ENCODE measurements around the gene MTHFD1L.
"Not testable (repeated sequence)": the region's sequence is repeated elsewhere in the genome, so short reads cannot be mapped to it uniquely, and the experiment has no call there.

MTHFD1L gene

GRCh38 chr6:151045511-151046222 is 180.2 kb downstream of the MTHFD1L start:
- DNase-seq, result not testable (repeated sequence)

DNA sequence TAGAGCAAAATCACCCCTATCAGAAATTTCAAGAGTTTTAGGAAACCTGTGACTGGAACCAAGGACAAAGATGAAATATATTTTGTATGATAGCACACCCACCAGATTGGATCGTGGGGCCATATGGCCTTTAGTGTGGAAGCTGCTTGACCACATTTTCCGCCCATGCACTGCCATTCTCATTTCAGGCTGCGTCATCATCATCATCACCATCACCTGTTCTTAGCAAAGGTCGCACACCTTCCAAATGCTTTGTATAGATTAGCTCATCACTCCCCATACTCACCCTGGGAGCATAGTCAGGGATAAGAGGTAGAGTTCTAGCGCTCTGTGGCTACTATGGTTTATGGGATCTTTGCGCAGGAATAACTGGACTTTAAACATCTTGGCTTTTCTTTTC is 185.7 kb downstream of the MTHFD1L start:
- no peak for DNase-seq

DNA sequence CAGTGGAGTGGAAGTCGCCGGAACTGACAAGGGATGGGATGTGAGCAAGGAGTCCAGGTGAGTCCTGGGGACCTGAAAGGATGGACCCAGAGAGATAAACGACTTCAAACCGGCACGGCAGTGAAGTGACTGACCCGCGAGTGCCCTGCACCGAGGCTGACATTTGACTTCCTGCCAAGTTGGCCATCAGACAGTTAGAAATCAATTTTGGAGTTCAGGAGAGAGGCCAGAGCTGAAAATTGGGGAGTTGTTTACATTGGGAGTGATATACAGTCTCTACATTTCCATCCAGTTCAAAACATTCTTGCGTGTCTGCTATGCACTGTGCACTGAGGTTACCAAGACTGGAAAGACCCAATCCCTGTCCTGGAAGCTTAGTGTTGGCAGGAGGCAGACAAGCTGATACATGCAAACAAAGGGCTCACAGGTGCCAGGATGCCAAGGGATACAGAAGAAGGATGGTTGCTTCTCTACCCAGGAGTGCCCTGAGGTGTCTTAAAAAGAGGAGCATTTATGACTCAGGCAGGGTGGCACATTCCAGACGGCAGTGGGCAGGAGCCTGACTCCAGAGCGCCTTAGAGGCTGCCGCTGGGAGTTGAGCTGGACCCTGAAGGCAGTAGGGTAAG is 186.6 kb downstream of the MTHFD1L start:
- DNase-seq, result no peak

- DNase-seq, result no peak
These were observed 188.8 kb downstream of the MTHFD1L start for GRCh38 chr6:151054306-151054705.

DNA sequence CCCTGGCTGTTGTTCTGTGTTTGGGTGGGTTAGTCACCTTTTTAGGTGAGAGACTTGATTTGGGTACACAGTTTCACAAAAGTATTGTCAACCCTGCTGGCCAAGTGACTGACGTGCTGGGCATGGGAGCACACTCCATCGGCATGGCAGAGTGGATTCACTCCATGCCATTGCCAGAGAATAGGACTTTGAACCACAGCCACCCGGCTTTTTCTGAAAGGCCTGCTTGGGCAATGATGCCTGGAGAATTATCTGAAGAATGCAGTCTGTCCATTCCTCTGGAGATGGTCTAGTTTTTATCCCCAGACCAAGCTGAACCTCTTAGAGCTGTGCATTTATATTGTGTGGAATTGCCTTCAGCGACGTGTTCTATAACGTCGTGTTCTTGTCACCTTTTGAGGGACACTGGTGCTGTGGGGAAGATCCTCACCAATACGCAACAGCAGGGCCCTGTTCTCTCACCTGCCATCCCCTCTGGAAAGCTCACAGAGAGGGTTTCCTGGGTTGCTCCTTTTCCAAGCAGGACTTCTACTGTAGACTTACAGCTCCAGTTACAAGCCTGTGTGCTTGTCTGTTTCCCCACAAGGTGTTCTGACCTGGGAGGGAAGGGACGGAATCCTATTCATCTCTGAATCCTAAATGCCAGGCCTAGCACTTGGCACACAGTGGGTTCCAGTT is 190.9 kb downstream of the MTHFD1L start:
- no peak for DNase-seq

DNA sequence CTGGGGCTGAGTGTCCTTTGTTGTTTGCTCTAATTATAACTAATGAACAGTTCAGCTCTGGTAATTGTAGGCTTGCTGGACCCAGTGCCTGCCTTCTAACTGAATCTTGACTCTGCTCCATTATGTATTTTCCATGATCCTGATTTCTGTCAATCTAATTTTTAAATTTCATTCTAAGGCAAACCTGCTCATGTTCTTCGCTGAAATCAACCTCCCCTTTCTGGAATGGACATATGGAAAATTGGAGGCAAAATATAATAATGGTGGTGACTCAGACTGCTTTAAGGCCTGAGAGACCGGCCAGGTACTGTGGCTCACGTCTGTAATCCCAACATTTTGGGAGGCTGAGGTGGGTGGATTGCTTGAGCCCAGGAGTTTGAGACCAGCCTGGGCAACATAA is 191.6 kb downstream of the MTHFD1L start:
- DNase-seq, result no peak

DNA sequence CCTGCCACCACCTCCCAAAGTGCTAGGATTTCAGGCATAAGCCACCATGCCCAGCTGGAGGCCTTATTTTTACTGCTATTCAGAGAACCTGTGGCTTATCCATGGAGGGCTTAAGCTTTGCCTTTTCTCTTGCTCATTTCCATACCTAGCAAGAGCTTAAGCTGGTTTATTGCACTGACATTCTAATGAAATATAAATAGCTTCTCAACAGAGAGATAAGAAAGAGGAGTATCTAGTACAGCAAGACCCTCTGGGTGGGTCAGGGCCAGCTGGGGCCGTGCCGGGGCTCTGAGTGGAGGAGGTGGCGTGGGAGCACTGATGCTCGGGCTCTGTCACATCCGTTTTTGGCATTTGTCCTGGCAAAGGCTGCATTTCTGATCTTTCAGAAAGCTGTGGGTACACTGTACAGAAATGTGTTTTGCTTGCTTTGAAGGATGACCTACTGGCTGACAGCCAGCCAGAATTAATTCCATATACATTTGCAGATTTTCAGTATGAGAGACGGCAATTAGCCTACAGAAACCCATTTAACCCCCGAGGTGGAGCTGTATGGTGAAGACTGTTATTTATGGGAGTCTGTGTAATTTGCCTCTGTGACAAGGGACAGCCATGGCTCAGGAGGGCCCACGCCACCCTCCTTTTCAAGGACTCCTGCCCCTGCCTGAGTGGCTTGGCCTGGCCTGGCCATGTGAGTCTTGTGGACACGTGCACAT is 192.7 kb downstream of the MTHFD1L start:
- no peak for DNase-seq

DNA sequence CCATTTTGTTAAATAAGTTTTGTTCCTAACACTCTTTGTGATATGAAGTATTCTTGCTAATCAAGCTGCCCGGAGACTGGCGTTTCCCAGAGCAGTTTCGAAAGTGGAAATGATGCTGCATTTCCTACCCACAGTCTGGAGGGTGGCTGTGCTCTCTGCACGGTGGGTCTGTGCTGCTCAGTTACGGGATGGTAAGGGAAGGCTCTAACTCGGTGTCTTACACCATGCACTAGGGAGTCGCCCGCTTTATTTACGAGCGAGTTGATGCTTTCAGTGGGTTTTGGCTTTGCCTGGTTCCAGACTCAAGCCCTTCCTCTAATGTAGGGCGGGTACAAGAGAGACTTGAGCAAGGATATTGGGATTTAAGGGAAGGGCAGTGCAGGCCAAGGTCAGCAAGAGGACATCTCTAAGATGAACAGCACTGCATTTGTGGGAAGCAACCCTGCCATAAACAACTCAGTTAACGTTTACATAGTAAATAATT is 194.2 kb downstream of the MTHFD1L start:
- no peak for DNase-seq

- no peak for DNase-seq
These were observed 194.7 kb downstream of the MTHFD1L start for GRCh38 chr6:151060096-151060765.

GRCh38 chr6:151060766-151061531 is 195.4 kb downstream of the MTHFD1L start:
- DNase-seq, result no peak

DNA sequence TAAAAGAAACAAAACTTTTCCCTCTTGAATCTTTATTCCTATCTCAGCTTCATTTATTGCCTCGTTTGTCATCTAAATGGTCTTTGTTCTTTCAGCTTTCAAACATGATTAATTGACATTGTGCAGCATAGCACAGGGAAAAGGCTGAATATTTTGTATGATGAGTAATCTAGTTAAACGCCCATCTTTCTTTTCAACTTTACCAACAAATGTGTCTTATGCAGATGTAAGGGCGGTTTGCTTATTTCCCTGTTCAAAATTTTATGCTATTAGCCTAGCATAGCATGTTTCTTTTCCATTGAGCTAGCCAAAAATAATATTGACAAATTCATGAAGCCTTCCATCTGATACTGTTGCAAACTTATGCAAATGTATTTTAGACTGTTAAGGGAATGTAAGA is 197.8 kb downstream of the MTHFD1L start:
- DNase-seq, result no peak

DNA sequence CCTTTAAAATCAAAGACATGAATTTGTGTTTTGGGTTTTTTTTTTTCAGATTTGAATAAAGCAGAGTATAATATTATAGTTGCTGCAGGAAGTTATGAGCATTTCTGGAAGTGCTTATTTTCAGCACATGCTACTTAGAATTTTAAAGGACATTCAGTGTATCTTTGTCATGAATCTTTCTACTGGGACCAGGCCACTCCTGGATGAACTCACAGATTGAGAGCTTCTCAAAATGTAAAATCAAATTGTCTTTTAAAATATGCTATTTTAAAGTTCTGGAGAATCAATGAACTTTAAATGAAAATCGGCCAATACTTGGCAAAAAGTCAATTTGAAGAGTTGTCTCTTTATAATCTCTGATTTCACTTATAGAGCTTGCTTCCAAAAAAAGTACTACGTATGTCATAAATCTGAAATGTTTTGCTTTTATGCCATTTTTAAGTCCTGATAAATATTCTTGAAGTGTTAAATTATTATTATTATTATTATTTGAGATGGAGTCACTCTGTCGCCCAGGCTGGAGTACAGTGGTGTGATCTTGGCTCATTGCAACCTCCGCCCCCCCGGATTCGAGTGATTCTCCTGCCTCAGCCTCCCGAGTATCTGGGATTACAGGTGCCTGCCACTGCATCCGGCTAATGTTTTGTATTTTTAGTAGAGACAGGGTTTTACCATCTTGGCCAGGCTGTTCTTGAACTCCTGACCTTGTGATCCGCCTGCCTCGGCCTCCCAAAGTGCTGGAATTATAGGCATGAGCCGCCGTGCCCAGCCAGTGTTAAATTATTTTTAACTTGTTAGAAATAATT is 198.5 kb downstream of the MTHFD1L start:
- no peak for DNase-seq

DNA sequence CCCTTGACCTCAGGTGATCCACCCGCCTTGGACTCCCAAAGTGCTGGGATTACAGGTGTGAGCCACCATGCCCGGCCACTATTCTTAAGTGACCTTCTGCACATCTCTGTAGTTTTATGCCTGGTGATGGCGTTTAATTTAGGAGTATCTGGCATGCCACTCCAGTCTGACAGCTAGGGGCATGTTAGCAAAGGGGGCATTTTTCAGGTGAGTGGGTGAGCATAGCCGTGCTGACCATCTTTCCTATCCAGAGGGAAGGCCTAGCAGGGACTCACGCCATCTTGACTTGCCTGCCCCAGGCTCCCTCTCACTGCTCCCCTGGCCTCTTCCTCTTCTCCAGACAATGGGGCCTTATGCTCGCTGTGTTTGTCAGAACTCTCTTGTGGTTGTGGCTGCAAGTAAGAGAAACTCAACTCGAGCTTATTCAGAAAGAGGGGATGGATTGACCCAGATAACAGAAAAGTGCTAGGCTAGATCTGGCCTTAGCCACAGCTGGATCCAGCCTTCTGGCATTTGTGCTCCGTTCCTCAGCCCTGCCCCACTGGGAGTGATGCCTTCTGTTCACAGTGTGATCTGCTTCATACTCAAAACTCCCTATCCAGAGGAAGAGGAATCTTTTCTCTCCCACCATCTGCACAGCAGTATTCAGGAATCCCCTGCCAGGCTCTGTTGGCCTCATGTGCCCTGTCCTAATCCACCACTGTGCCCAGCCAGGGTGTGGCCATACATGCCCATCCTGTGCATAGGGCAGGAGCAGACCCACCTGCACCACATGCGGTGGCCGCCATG is 199.7 kb downstream of the MTHFD1L start:
- no peak for DNase-seq

- no peak for DNase-seq
These were observed 202.4 kb downstream of the MTHFD1L start for GRCh38 chr6:151067684-151068596.

GRCh38 chr6:151068761-151069312 is 203.3 kb downstream of the MTHFD1L start:
- no peak for DNase-seq

GRCh38 chr6:151069641-151070040 is 204.1 kb downstream of the MTHFD1L start:
- no peak for DNase-seq

DNA sequence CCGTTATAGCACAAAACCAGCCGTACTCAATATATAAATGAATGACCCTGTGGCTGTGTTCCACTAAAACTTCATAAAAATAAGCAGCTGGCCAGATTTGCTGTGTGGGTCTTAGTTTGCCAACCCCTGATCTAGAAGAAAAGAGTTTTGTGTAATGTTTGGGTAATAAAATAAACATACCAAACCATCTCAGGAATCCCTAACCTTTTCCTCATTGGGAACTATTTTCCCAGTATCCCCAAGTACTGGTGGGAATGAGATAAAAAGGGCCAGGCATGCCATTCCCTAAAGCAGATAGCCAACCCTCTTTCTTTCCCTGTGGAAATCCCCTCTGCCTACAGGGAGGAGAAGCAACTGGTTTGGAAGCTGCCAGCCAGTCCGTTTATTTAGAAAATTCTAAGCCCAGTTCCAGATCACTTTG is 205.1 kb downstream of the MTHFD1L start:
- DNase-seq, result no peak

- no peak for DNase-seq
These were observed 205.8 kb downstream of the MTHFD1L start for GRCh38 chr6:151071295-151071694.

DNA sequence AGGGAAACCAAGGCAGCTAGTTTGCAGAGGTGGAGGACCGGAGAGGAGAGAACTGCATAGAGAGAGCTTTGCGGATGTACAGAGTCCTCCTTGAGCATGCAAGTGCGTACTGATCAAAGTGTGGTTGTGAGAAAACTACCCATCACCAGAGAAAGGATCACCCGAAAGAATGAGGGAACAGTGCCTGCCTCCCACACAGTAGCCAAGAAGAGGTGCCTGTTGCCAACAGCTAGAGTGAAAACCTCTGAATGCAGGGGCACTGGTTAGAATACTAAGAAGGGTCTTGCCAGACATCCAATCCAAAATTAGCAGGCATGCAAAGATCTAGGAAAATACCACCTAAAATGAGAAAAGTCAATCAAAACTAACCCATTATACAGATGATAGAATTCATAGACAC is 207.6 kb downstream of the MTHFD1L start:
- no peak for DNase-seq
